ENCODE data around the gene SIRPB2. TPM values are rescaled to one million over a fixed set of nuclear protein-coding genes. Genes with fewer than 3 reads are reported as not detected.
A peak's percentile ranks its signal among the peaks of the same experiment; 100 is the strongest.

The SIRPB2 gene
- total RNA-seq, 1 experiment from 2014 or later: not detected

DNA sequence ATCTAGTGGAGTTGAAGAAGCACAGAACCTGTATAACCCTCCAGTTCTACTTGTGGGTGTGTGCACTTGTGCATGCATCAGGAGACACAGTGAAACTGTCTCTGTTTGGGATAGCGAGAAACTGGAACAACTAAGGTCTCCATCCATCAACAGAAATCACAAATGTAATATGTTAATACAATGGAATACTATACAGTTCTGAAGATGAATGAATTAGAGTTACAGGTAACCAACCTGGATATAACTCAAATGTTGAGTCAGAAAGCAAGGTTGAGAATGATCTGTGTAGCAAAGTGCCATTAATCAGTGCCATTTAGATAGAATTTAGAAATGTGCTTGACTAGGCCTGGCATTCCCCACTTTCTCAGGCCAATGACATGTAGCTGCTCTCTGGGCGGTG is 20.0 kb downstream of the SIRPB2 start:
- DNase-seq (ENCODE audit: low spot score): no peak

DNA sequence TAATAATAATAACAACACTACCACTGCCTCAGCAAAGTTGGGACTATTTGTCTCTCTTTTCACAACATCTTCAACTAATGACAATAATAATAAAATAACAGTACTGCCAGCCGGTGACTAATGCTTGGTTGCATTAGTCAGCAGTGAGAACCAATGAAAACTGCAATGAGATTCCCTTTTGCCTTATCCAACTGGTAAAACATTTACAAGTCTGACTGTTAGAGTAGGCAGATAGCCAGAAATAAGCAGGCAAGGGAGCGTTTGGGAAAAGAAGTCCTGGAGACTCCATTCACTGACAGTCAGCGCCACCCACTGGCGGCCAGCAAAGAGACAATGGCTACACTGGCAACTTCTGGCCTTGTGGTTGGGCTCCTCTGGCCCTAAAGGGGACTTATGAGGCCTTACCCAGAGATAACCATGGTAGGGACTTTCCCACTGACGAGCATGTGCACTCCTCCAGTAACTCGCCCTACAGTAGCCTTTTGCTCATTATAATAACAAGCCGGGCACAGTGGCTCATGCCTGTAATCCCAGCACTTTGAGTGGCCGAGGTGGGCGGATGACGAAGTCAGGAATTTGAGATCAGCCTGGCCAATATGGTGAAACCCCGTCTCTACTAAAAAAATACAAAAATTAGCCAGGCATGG is 21.2 kb downstream of the SIRPB2 start:
- DNase-seq (ENCODE audit: low spot score): peak; percentile 97

DNA sequence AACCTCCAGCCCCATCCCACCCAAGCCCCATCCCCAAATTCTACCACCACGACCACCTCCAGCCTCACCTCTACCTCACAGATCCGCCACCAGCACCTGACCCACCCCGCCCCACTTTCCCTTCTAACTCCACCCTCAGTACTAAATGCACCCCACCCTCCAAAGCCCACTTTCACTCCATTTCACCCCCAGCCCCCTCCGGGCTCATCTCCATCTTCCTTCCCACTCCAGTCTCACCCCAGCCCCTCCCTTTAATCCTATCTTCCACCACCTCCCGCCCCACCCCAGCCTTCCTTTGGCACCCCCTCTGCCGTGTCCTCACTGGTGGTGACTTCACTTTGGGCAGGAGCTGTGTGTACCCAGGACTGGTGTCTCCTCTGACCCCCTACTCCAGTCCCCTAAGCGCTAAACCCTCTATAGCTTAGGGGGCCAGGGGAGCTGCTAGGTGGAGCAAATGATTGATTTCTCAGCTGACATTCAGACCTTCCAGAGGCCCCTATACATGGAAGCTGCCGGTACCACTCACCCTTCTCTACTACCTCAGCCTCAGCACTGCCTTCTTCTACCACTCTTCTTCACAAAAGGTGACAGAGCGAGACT is 21.8 kb downstream of the SIRPB2 start:
- no peak for DNase-seq (ENCODE audit: low spot score)

DNA sequence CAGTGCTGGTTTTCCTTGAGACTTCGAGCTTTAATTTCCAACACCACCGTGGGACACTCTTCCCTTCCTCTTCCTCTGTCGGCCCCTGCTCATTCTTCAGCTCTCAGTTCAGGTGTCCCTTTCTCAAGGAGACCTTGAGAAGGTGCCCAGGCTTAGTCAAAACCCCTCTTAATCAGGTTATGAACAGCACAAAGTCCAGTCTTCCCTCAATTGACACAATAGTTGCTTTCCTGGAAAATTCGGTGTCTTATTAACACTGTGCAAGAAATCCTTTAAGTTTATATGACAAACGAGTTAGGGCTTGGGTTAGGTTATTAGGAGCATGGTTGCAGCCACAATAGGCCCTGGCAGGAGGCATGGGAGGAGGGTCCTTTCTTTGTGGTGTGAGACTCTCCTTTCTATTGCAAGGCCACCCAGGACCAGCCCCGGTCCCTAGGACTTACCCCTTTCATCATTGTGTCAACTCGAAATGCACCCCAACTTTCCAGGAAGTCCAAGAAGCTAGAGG is 23.0 kb downstream of the SIRPB2 start:
- no peak for DNase-seq (ENCODE audit: low spot score)

DNA sequence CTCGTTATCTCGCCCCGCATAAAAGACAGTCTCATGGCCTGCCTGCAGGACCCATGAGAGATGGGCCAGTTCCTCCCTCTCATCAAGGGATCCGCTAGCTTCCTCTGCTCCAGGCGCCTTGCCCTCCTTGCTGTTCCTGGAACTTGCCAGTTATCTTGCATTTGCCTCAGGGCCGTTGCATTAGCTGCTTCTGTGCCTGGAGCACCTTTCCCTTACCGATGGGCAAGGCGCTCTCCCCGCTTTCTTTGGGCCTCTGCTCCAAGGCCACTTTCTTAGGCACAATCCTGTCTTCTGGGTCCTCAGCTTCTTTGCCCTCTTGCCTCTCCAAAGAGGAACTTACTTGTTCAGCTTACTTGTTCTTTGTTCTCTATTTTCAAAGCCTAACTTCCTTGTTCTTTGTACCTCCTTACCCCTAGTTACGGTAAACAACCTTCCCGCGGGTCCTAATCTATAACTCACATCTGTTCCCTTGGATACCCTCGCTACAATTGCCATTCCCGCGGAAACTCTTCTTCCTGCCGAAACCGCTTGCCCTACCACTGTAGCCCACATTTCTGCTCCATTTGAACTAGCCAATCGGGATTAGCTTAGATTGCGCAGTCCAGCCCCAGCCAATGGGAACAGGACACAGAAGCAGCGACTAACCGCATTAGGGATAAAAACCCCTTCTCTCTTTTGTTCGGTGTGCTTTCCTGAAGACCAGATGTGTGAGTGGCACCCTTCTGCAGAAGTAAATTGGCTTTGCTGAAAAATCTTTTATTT is 23.7 kb downstream of the SIRPB2 start:
- no peak for DNase-seq (ENCODE audit: low spot score)

DNA sequence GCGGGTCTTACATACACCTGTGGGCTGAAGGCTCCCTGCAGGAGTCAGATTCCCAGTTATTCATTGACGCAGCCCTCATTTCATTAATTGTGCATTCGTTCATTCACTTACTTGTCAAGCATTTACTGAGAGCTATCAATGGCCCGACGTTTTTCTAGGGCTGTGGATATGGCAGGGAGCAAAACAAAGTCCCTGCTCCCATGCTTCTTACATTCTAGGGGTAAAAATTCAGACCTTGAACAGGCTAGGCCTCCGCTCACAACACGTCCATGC is 24.2 kb downstream of the SIRPB2 start:
- no peak for DNase-seq (ENCODE audit: low spot score)

DNA sequence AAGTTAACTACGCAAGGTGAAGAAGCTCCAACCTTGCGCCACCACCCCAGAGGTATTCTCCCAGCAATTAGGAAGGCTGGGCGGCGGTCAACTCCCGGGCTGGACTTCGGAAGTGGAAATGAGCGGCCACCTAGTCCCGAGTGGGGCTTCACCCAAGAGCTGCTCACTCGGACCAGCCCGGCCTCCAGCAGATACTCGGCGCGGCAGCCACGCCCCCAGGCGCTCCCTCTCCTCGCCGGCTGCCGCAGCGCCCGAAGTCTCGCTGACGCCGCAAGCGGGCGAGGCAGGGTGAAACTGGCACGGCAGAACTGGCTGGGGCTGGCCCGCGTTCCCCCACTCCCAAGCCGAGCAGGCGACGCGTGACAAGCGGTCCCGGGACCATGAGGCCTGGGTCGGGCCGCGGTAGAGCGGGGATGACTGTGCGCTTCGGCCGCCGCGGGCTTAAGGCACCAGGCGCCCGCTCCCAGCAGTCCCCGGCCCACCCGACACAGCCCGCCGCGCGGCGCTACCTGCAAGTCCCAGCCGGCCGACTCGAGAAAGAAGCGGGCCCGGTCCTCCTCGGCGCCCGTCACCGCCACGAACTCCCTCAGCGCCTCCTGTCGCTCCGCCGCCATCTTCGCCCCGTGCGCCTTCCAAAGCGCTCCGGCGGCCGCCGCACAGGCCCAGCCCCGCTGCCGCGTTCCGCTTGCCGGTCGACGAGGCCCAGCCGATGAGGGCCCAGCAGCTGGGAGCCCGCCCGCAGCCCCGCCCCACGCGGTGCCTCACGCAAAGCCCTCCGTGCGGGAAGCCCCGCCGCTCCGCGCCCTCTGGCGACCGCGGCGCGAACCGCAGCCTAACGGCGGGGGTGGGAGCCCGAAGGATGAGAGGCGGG is 24.8 kb downstream of the SIRPB2 start, which contains the start of gene NSFL1C:
TSS of gene NSFL1C (minus strand) at position 639 of the 871 bp plus-strand sequence. CDS start at position 614, 25 bp downstream.
- peak; percentile 82 for DNase-seq (ENCODE audit: low spot score)

DNA sequence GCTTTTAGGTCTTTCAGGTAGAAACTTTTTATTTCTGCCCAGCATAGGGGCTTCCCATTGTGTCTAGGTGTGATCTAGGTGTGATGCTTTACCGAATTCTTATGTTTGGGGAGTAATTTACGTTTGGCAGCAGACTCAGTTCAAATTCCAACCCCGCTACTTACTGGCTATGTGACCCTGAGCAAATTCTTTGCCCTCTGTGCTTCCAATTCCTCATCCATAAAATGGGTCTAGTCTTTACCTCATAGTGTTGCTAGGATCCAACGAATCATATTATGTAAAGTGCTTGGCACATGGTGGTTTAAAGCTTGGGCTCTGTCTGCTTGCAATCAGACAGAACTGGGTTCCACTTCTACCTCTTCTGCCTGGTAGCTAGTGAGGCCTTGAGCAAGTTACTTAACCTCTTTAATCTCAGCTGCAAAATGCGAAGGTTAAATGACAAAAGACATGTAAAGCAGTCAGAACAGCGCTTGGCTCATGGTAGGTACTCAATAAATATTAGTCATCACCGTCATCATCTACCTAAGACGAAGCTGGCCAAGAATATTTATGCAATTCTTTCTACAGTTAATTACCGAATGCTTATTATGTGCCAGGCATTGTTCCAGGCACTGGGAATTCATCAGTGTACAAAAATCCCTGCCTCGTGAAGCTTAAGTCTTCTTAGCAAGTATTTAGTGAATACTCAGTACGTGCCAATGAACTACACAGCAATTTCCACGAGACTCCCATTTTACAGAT is 25.6 kb downstream of the SIRPB2 start:
- DNase-seq (ENCODE audit: low spot score): no peak

DNA sequence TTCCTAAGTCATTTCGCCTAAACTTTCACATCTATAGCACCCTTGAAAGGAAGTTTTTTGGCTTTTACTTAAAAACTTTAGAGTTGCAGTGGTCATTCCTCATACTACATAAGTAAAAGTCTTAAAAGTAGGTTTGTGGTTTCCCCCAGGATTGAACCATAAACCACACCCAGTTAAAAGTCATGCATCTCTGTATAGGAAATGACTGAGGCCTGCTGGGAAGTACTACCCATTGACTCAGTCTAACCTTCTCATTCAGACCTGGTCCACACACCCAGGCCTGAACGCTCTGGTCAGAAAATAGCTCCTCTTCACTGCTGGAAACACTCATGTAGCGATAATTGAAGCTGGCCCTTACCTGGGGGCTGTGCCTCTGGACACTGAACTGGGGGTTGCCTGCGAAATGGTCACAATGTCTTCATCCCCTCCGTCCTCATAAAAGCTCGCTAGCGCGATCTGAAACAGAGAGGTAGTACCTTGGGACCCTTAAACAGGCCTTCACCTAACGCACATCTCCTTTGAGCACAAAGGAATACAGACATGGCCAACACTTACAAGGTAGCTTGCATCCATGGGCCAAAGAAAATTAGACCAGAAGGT is 27.1 kb downstream of the SIRPB2 start:
- DNase-seq (ENCODE audit: low spot score): no peak

DNA sequence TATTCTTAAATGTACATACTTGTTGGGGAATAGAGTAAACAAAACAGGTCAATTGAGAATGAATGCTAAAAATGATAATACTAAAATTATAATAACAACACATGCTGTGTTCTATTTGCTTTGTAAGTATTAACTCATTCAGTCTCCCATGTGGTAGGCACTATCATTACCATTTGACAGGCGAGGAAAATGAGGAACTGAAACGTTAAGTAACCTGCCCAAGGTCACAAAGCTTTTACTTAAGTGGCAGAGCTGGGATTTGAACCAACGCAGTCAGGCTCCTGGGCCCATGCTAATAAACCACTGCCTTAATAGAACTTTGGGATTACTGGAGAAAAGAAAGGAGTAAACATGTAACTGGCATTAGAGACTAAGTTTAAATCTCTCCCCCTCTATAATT is 28.4 kb downstream of the SIRPB2 start:
- no peak for DNase-seq (ENCODE audit: low spot score)

DNA sequence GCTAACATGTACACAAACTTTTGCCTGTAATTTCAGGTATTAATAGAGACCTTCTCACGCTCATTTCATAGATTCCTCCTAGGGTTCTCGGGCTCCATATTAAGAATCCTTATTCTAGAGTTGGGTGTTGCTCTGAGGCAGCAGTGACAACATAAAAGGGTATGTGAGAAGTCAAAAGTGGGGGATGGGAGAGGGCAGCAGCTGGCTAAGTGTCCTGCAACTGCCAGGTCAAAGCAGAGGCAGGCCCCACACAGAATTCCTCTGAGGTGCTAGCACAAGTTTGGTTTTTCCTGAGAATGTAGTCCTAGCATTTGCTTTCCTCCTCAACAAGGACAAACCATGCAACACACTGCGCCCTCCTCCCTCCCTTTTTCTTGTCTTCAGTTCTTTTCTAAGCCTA is 29.2 kb downstream of the SIRPB2 start:
- DNase-seq (ENCODE audit: low spot score): no peak

DNA sequence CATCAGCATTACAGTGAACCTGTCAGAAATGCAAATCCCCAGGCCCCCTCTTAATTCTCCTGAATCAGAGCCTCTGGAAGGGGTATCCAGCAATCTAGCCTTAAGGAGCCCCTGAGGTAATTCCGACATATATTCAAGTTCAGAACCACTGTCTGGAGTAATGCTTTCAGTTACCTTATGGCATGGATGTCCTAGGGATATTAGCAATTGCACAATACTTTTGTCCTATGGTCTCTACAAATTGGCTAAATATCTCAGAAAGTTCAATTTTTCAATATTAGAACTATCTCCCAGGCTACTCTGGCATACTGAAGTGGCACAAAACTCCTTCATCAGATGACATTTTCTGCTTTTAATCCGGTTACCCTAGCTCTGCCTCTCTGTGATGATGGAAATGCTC is 30.9 kb downstream of the SIRPB2 start:
- DNase-seq (ENCODE audit: low spot score): no peak

DNA sequence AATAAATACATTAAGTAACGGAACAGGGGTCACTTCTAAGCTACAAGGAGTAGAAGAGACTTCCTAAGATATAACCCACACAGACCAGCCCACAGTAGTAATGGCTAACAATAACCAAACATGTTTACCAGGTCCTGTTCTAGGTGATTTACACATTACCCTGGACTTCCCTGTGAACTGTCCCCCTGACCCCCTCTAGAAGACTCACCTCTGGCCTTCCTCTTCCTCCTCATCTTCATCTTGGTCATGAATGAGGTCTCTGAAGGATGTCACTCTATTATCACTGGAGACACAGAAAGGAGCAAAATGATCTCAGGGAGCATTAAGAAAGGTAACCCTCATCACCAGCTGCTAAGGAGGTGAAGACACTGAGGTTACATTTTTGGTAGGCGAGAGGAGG is 33.2 kb downstream of the SIRPB2 start:
- DNase-seq (ENCODE audit: low spot score): no peak

DNA sequence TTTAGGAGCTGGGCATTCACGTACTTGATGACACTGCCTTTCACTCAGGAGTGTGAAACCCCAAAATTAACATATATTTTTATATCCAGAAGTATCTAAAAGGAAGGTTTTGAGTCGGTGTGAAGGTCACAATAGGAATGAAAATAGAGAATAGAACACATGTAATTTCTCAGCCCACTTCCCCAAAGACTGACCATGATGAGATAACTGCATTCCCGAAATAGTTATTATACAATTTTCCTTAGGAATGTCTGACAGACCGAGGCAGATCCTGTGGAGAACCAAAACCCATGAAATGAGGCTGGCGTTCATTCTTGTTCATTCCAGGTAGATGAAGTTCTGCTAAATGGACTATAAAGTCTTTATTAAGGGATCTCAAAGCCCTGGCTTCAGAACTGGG is 34.9 kb downstream of the SIRPB2 start:
- no peak for DNase-seq (ENCODE audit: low spot score)

DNA sequence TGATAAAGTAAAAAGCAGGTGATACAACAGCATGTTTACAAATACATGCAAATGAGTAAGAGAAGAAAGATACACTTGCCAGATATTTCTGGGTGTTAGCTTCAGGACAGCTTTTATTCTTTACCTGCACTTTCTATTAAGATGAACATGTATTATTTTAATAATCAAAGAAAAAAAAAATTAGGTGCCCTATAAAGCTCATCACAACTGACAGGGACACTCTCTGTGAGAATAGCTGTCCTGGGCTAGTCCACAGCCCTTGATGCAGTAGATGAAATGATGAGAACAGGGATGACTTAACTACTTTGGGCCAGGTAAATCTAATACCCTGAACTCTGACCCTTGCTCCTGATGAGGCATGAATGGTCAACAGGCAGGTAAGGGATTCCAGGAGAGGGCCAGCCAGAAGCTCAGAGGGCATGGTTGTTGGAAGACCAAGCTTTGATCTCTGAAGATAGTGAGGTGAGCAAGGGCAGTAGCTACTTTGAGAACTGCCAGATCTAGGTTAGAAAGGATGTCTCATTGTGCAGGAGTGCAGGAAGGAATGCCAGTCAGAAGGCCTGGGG is 40.2 kb downstream of the SIRPB2 start:
- no peak for DNase-seq (ENCODE audit: low spot score)

DNA sequence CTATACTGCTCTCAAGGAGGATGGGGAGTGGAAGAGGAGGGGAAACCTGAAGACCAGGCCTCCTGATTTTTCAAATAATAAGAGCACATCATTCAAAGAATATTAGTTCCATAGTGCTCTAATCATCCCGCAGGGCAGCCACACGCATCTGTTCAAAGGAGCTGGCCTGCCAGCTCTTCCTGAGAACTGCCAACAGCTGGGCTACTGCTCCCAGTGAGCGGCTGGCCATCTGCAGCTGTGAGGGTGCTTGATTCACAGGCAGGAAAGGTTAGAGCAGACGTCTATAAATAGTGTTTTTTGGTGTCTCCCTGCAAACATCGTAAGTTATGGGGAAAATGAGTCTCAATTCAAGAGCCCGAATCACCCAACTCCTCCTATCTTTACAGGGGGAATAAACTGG is 41.9 kb downstream of the SIRPB2 start:
- DNase-seq (ENCODE audit: low spot score): no peak

DNA sequence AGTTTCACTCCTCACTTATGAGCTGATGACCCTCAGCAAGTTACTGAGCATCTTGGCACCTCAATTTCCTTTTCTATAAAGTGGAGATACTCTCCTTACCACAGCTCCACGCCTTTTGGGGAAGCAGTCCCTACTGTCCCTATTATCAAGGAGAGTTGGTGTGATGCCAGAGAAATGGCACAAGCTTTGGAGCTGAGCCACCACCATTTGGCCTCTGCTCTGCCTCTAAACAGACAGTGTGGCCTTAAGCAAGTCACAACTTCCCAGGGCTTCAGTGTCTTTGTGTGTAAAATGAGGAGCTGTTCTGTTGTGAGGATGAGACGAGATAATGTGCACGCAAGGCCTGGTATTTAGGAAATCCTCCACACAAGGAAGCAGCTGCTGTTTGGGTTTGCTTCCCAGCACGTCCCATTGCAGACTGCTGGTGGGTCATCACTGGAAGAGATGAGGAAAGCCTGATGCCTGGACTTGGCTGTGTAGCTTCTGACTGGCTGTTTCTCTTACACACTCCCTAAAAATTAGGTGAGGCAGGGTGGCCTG is 43.1 kb downstream of the SIRPB2 start:
- DNase-seq (ENCODE audit: low spot score): no peak

DNA sequence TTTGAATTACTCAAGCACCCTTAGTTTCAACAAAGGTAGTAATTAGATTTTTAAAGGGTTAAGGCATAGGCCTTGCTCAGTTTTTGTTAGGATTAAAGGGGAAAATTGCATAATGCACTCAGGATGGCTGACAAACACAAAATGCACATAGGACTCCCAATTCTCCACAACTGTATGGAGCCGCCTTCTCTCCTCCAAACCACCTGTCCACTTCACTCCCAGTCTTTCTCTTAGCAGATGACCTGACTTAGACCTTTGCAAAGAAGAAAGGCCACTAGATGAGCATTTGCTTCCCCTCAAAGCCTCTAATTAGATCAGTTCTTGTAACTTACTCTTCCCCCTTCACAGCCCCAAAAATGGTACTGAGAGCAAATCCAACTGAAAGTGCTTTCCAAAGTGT is 44.7 kb downstream of the SIRPB2 start:
- no peak for DNase-seq (ENCODE audit: low spot score)

DNA sequence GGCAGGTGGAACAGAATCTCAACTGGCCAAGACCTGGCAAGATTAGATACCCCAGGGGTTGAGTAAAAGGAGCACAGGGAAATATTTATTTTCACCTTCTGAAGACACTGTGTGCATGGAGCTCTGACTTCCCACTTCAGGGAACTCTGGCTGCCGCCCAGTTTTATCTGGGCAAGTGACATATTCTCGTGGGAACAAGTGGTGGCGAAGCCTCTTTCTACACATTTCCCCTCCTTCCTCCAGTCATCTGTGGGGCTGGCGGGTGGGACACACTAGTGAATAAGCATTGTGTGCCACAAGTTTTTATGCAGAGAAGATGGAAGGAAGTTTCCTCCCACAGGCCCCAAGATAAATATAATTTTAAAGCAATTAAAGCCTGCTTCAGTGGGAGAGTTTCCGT is 48.1 kb downstream of the SIRPB2 start:
- DNase-seq (ENCODE audit: low spot score): no peak

DNA sequence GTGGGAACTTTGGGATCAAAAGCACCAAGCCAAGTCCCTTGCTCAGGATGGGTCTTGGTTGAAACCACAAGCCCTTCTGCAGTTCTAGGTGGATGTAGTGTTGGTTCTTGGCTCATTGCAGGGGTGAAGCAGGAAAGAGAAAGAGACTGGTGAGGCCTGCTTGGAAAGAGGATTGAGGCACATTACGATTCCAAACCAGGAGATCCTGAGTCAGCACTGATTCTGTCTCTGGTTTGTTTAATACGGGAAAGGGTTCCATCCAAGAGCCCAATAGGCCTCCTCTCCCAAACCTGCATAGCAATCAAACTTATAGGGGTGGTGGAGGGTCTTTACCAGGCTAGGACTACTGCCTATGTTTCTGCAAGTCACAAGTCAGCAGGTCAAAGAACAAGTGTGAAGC is 48.9 kb downstream of the SIRPB2 start:
- no peak for DNase-seq (ENCODE audit: low spot score)
